Neutrophil (primary cell): Measurements from ENCODE around the gene RNF186.

Experiments used
- H3K27ac ChIP-seq: fragments of 200-600 bp; sonication (generic); 2 replicates; pipeline ENCODE4 v1.5.1; 2016; ENCODE audit warnings: mild to moderate bottlenecking, moderate library complexity
- H3K27me3 ChIP-seq: fragments of 200-600 bp; sonication (generic); 2 replicates; pipeline ENCODE4 v1.6.0; 2016; ENCODE audit warnings: mild to moderate bottlenecking
- H3K36me3 ChIP-seq: fragments of 200-600 bp; sonication (generic); 2 replicates; pipeline ENCODE4 v1.5.1; 2017
- H3K4me1 ChIP-seq, 2 experiments: fragments of 200-600 bp in 1 of 2; sonication (generic) in 1 of 2; 1 replicate in 1 of 2; 2 replicates in 1 of 2; pipeline versions ENCODE4 v1.5.1 to v1.6.1; 2013 to 2016; ENCODE audit warnings: low read depth in 1 of 2, low read length in 1 of 2, mild to moderate bottlenecking in 1 of 2, moderate library complexity in 1 of 2; ENCODE audit not compliant: control insufficient read depth in 1 of 2, insufficient read depth in 1 of 2
- H3K4me3 ChIP-seq, 2 experiments: fragments of 200-600 bp in 1 of 2; sonication (generic) in 1 of 2; 1 replicate in 1 of 2; 2 replicates in 1 of 2; pipeline ENCODE4 v1.5.1; 2013 to 2016; ENCODE audit warnings: low read depth in 1 of 2, low read length in 1 of 2, mild to moderate bottlenecking in 1 of 2, moderate library complexity in 1 of 2
- H3K9me3 ChIP-seq: fragments of 200-600 bp; sonication (generic); 2 replicates; pipeline ENCODE4 v1.5.1; 2016
- TF ChIP-seq, protein P1 (sequence below): fragments of 200-600 bp; sonication (generic); IDR thresholded peaks from 2 replicates; pipeline ENCODE4 v1.5.1; 2016; ENCODE audit warnings: antibody characterized with exemption

The RNF186 gene

DNA sequence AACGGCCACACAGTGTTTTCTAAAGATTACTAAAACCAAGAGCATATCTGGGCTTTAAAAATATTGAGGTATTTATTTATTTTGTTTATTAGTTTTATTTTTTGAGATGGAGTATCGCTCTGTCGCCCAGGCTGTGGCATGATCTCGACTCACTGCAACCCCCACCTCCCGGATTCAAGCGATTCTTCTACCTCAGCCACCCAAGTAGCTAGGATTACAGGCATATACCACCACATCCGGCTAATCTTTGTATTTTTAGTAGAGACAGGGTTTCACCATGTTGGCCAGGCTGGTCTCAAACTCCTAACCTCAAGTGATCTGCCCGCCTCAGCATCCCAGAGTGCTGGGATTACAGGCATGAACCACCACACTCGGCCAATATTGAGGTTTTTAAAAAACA lies 39.3 kb downstream of the RNF186 start:
- peaks cover 16% of the 10 kb centered on the region for H3K36me3 ChIP-seq
- TF ChIP-seq, protein P1, sequence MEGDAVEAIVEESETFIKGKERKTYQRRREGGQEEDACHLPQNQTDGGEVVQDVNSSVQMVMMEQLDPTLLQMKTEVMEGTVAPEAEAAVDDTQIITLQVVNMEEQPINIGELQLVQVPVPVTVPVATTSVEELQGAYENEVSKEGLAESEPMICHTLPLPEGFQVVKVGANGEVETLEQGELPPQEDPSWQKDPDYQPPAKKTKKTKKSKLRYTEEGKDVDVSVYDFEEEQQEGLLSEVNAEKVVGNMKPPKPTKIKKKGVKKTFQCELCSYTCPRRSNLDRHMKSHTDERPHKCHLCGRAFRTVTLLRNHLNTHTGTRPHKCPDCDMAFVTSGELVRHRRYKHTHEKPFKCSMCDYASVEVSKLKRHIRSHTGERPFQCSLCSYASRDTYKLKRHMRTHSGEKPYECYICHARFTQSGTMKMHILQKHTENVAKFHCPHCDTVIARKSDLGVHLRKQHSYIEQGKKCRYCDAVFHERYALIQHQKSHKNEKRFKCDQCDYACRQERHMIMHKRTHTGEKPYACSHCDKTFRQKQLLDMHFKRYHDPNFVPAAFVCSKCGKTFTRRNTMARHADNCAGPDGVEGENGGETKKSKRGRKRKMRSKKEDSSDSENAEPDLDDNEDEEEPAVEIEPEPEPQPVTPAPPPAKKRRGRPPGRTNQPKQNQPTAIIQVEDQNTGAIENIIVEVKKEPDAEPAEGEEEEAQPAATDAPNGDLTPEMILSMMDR: no peak

DNA sequence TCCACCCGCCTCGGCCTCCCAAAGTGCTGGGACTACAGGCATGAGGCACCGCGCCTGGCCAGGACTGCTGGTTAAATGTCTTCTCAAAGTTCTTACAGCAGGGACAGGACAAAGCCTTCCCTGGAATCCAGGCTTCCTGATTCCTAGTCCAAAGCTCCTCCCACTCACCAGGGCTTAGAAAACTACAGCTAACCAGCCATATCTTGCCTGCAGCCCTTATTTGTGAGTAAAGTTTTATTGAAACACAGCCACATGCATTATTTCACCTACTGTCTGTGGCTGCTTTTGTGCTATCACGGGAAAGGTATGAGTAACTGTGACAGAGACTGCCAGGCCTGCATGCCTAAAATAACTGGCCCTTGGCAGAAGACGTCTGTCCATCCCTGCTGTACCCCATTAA lies 39.8 kb downstream of the RNF186 start:
- Histone ChIP-seq H3K4me1 (no peaks in the 10 kb centered on the region), H3K9me3 (no peaks in the 10 kb centered on the region), H3K27ac (no peak overlapping the region), H3K27me3 (no peaks in the 10 kb centered on the region), H3K4me3 (no peak overlapping the region), H3K36me3 (peaks cover 12% of the 10 kb centered on the region)
- TF ChIP-seq, protein P1: no peak

More for the DNA sequence above, 39.3 kb downstream of the RNF186 start:
- Histone ChIP-seq H3K27me3 (no peaks in the 10 kb centered on the region), H3K27ac (no peak overlapping the region), H3K9me3 (no peaks in the 10 kb centered on the region), H3K4me1 (no peaks in the 10 kb centered on the region), H3K4me3 (no peak overlapping the region)

DNA sequence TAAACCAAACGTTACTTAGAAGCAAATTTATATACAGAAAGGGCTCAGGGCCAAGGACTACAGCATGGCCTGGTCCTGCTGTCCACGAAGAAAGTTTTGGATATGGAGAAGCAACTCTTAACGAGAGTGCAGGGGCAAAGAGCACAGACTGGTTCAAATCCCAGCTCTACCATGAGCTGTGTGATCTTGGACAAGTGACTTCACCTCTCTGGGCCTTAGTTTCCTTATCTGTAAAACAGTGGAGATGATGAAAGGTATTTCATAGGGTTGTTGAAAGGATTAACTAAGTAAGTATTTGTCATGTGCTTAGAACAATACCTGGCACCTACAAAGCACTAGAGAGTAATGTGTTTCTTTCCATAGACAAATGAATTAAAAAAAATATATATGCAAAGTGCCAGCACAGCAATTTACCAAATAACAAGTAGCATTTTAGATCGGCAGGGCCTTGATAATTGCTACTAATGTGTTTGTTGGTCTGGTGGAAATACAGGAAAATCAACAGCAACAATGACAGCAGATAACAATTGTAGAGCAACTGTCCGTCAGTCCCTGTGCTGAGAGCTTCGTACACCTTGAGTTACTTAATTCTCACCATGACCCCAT lies 40.8 kb downstream of the RNF186 start:
- peaks cover 3% of the 10 kb centered on the region for H3K36me3 ChIP-seq
- H3K4me3 ChIP-seq: no peak overlapping the region
- H3K27ac ChIP-seq: no peak overlapping the region
- H3K4me1 ChIP-seq: no peaks in the 10 kb centered on the region
- no peaks in the 10 kb centered on the region for H3K9me3 ChIP-seq
- TF ChIP-seq, protein P1: no peak
- no peaks in the 10 kb centered on the region for H3K27me3 ChIP-seq

DNA sequence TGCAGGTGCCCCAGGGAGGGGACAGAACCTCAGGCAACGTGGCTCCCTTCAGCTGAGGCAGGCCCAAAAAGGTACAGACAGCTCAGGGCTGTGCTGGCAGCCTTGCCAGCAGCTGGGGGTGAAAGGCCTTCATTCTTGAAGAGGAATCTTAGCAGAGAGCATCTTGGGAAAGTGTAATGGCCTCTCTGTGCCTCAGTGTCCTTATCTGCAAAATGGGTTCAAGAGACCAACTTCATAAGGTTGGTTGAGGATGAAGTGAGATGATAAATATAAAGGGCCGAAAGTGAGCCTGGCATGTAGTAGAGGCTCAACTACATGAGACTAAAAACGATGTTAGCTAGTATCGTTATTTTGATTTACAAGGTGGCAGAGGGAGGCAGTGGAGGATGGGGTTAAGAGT lies 41.6 kb downstream of the RNF186 start:
- H3K27ac ChIP-seq: no peak overlapping the region
- no peaks in the 10 kb centered on the region for H3K36me3 ChIP-seq
- no peaks in the 10 kb centered on the region for H3K27me3 ChIP-seq
- no peaks in the 10 kb centered on the region for H3K9me3 ChIP-seq
- TF ChIP-seq, protein P1: no peak
- no peak overlapping the region for H3K4me3 ChIP-seq
- no peaks in the 10 kb centered on the region for H3K4me1 ChIP-seq

DNA sequence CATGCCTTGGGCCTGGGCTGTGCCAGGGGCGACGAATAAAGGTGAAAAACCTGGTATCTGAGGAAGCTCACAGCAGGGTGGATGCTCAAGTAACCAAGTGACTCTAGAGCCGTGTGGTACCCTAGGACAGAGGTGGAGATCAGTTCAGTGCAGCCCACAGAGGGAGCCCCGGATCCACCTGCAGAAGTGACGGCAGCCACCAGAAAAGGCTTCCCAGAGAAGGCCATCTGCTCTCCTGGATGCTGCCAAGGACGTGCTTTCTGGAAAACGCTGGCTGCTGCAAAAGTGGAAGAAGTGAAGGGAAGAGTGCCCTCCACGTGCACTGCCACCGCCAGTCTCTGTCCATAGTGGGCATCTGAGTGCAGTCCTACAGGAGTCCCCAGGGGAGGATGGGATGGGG lies 43.0 kb downstream of the RNF186 start:
- Histone ChIP-seq H3K4me1 (no peaks in the 10 kb centered on the region), H3K4me3 (no peak overlapping the region), H3K27me3 (no peaks in the 10 kb centered on the region), H3K9me3 (no peaks in the 10 kb centered on the region), H3K27ac (no peak overlapping the region), H3K36me3 (no peaks in the 10 kb centered on the region)
- TF ChIP-seq, protein P1: no peak
